HL-60 (cell line): ENCODE measurements around the gene TPRN.

Source experiments
- GABPA ChIP-seq: IDR thresholded peaks from 2 replicates; pipeline ENCODE4 v1.6.1; 2012; ENCODE audit warnings: low read depth
- POLR2AphosphoS5 ChIP-seq: IDR thresholded peaks from 2 replicates; pipeline ENCODE4 v1.6.1; 2012; ENCODE audit warnings: low read depth
- TF ChIP-seq, protein P1 (sequence below): IDR thresholded peaks from one replicate; pipeline ENCODE4 v1.5.1; 2011; ENCODE audit warnings: low read length, control low read depth, inconsistent platforms; ENCODE audit not compliant: insufficient read depth

DNA sequence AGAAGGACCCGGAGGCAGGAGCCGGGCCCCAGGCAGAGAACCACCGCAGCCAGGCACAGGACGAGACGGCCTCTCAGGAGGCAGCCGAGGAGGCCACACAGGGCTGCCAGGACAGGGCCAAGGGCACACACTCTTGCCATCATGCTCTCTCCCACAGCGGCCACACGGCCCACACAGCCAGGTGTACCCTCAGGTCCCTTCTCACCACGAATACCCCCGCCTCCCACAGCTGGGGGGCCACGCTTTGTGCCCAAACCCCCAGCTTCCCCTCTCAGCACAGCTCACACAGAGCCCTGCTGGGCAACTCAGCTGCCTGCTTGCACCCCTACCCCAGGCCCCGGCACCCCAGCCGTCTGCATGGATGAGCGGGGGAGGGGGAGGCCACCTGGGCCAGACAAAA is 6.8 kb downstream of the TPRN start:
- TF ChIP-seq POLR2AphosphoS5 (no peak), GABPA (no peak)
- TF ChIP-seq, protein P1, sequence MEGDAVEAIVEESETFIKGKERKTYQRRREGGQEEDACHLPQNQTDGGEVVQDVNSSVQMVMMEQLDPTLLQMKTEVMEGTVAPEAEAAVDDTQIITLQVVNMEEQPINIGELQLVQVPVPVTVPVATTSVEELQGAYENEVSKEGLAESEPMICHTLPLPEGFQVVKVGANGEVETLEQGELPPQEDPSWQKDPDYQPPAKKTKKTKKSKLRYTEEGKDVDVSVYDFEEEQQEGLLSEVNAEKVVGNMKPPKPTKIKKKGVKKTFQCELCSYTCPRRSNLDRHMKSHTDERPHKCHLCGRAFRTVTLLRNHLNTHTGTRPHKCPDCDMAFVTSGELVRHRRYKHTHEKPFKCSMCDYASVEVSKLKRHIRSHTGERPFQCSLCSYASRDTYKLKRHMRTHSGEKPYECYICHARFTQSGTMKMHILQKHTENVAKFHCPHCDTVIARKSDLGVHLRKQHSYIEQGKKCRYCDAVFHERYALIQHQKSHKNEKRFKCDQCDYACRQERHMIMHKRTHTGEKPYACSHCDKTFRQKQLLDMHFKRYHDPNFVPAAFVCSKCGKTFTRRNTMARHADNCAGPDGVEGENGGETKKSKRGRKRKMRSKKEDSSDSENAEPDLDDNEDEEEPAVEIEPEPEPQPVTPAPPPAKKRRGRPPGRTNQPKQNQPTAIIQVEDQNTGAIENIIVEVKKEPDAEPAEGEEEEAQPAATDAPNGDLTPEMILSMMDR: no peak
